Trophoblast cell (in vitro differentiated cells and primary cell): ENCODE results near the gene CTXN1.
A peak's percentile ranks its signal among the peaks of the same experiment; 100 is the strongest.

Experiments
- DNase-seq, 2 donors: peaks; one replicate each; pipeline ENCODE4 v3.0.0-alpha.2; 2016
- H2AFZ ChIP-seq: 2 replicates; pipeline ENCODE4 v1.6.1; 2013; ENCODE audit warnings: low read length, moderate library complexity, mild to moderate bottlenecking; ENCODE audit not compliant: insufficient read depth, poor library complexity
- H2AK5ac ChIP-seq: 2 replicates; pipeline ENCODE4 v1.6.1; 2013; ENCODE audit warnings: mild to moderate bottlenecking, low read length
- H2BK120ac ChIP-seq: 2 replicates; pipeline ENCODE4 v1.6.1; 2013; ENCODE audit warnings: low read length, mild to moderate bottlenecking, moderate library complexity; ENCODE audit not compliant: insufficient read depth, poor library complexity
- H2BK12ac ChIP-seq: 2 replicates; pipeline ENCODE4 v1.6.1; 2013; ENCODE audit warnings: mild to moderate bottlenecking, low read length, moderate library complexity
- H2BK5ac ChIP-seq: 2 replicates; pipeline ENCODE4 v1.6.1; 2013; ENCODE audit warnings: low read length, low read depth, moderate library complexity, mild to moderate bottlenecking; ENCODE audit not compliant: poor library complexity
- H3K14ac ChIP-seq: 2 replicates; pipeline ENCODE4 v1.6.1; 2013; ENCODE audit warnings: mild to moderate bottlenecking, low read length
- H3K18ac ChIP-seq: 2 replicates; pipeline ENCODE4 v1.6.1; 2013; ENCODE audit warnings: mild to moderate bottlenecking, low read length
- H3K23ac ChIP-seq: 2 replicates; pipeline ENCODE4 v1.6.1; 2013; ENCODE audit warnings: low read length
- H3K27ac ChIP-seq: 2 replicates; pipeline ENCODE4 v1.5.1; 2013; ENCODE audit warnings: low read depth, mild to moderate bottlenecking, inconsistent platforms, low read length, moderate library complexity
- H3K27me3 ChIP-seq: 2 replicates; pipeline ENCODE4 v1.6.1; 2013; ENCODE audit warnings: inconsistent platforms, mild to moderate bottlenecking, low read length, moderate library complexity; ENCODE audit not compliant: insufficient read depth
- H3K36me3 ChIP-seq, 2 experiments: 1 replicate in 1 of 2; 2 replicates in 1 of 2; pipeline ENCODE4 v1.6.1; 2013; ENCODE audit warnings: low read length in 2 of 2, mild to moderate bottlenecking in 2 of 2, moderate library complexity in 1 of 2; ENCODE audit not compliant: insufficient read depth in 2 of 2, control insufficient read depth in 1 of 2
- H3K4ac ChIP-seq: 2 replicates; pipeline ENCODE4 v1.6.1; 2013; ENCODE audit warnings: low read depth, mild to moderate bottlenecking, low read length, moderate library complexity
- H3K4me1 ChIP-seq, 2 experiments: 1 replicate in 1 of 2; 2 replicates in 1 of 2; pipeline ENCODE4 v1.6.1; 2013; ENCODE audit warnings: low read length in 2 of 2, mild to moderate bottlenecking in 2 of 2, moderate library complexity in 1 of 2; ENCODE audit not compliant: insufficient read depth in 2 of 2, control insufficient read depth in 1 of 2
- H3K4me2 ChIP-seq: 2 replicates; pipeline ENCODE4 v1.6.1; 2013; ENCODE audit warnings: inconsistent platforms, mild to moderate bottlenecking, low read length, moderate library complexity
- H3K4me3 ChIP-seq: 2 replicates; pipeline ENCODE4 v1.5.1; 2013; ENCODE audit warnings: mild to moderate bottlenecking, low read depth, low read length, inconsistent platforms
- H3K79me1 ChIP-seq: one replicate; pipeline ENCODE4 v1.6.1; 2013; ENCODE audit warnings: low read length
- H3K79me2 ChIP-seq: 2 replicates; pipeline ENCODE4 v1.6.1; 2013; ENCODE audit warnings: low read length, mild to moderate bottlenecking; ENCODE audit not compliant: control insufficient read depth, insufficient read depth, poor library complexity
- H3K9ac ChIP-seq: 2 replicates; pipeline ENCODE4 v1.6.1; 2013; ENCODE audit warnings: mild to moderate bottlenecking, low read length
- H3K9me3 ChIP-seq: 2 replicates; pipeline ENCODE4 v1.6.1; 2013; ENCODE audit warnings: low read depth, mild to moderate bottlenecking, control low read depth, inconsistent platforms, low read length; ENCODE audit not compliant: insufficient read depth
- H4K12ac ChIP-seq: 2 replicates; pipeline ENCODE4 v1.6.1; 2013; ENCODE audit warnings: low read depth, mild to moderate bottlenecking, low read length, moderate library complexity
- H4K8ac ChIP-seq: 2 replicates; pipeline ENCODE4 v1.6.1; 2013; ENCODE audit warnings: low read depth, mild to moderate bottlenecking, low read length, moderate library complexity
- H4K91ac ChIP-seq: one replicate; pipeline ENCODE4 v1.6.1; 2013; ENCODE audit warnings: low read depth, mild to moderate bottlenecking, low read length, moderate library complexity
- WGBS: extraction: QIAGEN DNeasy Blood & Tissue Kit; methylation state at CpG from one replicate; pipeline ENCODE4 v1.1.7; 2013; ENCODE audit warnings: missing lambda C conversion rate; ENCODE audit not compliant: insufficient read length, insufficient coverage; ENCODE audit errors: extremely low coverage; 5-methylcytosine and 5-hydroxymethylcytosine counted together

The CTXN1 gene

DNA sequence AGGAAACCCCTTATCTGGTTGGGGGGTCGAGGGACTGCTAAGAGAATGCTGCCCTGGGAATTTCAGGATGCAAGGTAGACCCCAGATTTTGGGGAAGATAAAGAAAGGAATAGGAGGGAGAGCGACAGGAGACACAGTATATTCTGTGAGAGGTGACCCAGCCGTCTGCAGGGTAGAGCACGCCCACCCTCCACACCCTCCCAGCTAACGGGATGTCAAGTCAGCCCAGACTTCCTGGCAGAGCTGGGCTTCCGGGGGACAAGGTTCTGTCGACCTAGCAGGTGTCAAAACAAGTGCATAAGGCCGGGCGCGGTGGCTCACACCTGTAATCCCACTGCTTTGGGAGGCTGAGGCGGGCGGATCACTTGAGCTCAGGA lies 51.0 kb downstream of the CTXN1 start:
- no peak for DNase-seq
- Histone ChIP-seq H3K4me1 (peaks cover 4 to 25% of the 10 kb centered on the region in 2 experiments), H3K14ac (no peak overlapping the region), H3K18ac (no peak overlapping the region), H3K4me3 (no peak overlapping the region), H3K27me3 (peaks cover 19% of the 10 kb centered on the region), H4K8ac (peak overlapping the region; percentile 24), H2BK5ac (no peak overlapping the region), H3K4ac (no peak overlapping the region), H2BK120ac (no peak overlapping the region), H3K9ac (no peak overlapping the region), H3K4me2 (peak overlapping the region; percentile 34), H2BK12ac (no peak overlapping the region), H3K79me1 (peaks cover 3% of the 10 kb centered on the region), H3K9me3 (peaks cover 6% of the 10 kb centered on the region), H4K12ac (no peak overlapping the region), H4K91ac (no peak overlapping the region), H3K79me2 (no peaks in the 10 kb centered on the region), H2AK5ac (no peak overlapping the region), H3K23ac (no peak overlapping the region), H2AFZ (no peak overlapping the region), H3K27ac (no peak overlapping the region), H3K36me3 (no peaks in the 10 kb centered on the region)
- WGBS, result no CpG with 5 or more reads among the region's 12 CpGs
